Brain microvascular endothelial cell (primary cell): ENCODE data around the gene GRIK3.

Source experiments
- DNase-seq: peaks from one replicate; pipeline ENCODE4 v3.0.0-alpha.2; 2020
- H3K27ac ChIP-seq: fragments of 250-450 bp; sonication (Bioruptor Pico); 2 replicates; pipeline ENCODE4 v1.5.1; 2020; ENCODE audit warnings: mild to moderate bottlenecking, moderate library complexity
- H3K27me3 ChIP-seq: fragments of 250-450 bp; sonication (Bioruptor Pico); replicated peaks from 2 replicates; pipeline ENCODE4 v1.5.1; 2020; ENCODE audit warnings: mild to moderate bottlenecking
- H3K36me3 ChIP-seq: fragments of 250-450 bp; sonication (Bioruptor Pico); replicated peaks from 2 replicates; pipeline ENCODE4 v1.5.1; 2020; ENCODE audit warnings: mild to moderate bottlenecking
- H3K4me3 ChIP-seq: 2 replicates; pipeline ENCODE4 v1.5.1; 2011; ENCODE audit warnings: low read depth, mild to moderate bottlenecking, control low read depth, low read length, moderate library complexity
- CTCF ChIP-seq: IDR thresholded peaks from 2 replicates; pipeline ENCODE4 v1.5.1; 2011; ENCODE audit warnings: low read depth, mild to moderate bottlenecking, moderate library complexity, low read length, control low read depth, inconsistent platforms; ENCODE audit errors: missing control alignments
- in situ Hi-C: cut with HindIII; loops from 2 replicates; pipeline ENCODE4 v1.10.0; 2017; ENCODE audit warnings: low sequenced_read_pairs, low pct_ligation_motif_present

Gene GRIK3

DNA sequence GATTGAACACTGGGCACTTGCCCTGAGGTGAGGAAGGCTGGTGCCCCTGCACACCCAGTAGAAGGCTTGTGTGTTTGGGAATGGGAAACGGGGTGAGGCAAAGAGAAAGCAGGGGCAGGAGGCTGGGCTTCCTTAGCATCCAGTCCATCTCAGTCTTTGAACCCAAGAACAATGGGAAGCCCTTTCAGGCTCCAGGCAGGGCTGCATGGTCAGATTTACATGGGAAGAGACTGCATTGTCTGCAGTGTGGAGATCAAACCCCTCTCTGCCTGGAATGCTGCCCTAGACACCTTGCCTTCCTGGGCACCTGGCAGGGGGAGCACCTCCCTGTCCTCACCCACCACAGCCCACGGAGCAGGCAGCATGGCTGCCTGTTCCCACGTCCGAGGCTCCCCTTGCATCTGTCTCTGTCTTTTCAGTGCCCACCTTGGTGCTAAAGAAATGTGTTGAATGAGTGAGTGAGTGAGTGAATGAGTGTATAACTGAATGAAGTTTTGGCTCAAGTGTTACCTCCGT is 268.5 kb downstream of the GRIK3 start:
- H3K27ac ChIP-seq: no peak overlapping the region
- DNase-seq: no peak
- no peak for TF ChIP-seq CTCF
- no peaks in the 10 kb centered on the region for H3K36me3 ChIP-seq
- no peak overlapping the region for H3K4me3 ChIP-seq
- H3K27me3 ChIP-seq: no peaks in the 10 kb centered on the region
- in situ Hi-C loops: no loop called here

DNA sequence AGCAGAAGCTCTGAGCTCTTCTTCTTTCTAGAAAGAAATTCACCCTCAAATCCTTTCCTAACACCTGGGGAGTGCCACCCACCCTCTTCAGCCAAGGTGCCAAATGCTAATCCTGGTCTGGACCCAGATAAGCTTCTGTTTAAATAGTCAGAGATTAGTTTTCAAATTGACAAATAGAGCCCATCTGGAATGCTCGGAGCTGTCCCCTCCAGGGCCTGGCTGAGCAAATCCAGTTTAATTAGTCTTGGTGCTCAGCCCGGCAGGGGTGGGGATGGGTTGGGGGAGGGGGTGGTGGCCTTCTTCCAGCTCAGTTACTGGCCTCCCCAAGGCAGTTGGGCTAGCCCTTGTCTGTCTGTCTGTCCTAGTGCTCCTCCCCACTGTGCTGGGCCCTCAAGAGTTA is 269.5 kb downstream of the GRIK3 start:
- Histone ChIP-seq H3K27me3 (no peaks in the 10 kb centered on the region), H3K36me3 (no peaks in the 10 kb centered on the region), H3K27ac (no peak overlapping the region), H3K4me3 (no peak overlapping the region)
- in situ Hi-C loops: no loop called here
- no peak for DNase-seq
- no peak for TF ChIP-seq CTCF

GRCh38 chr1:36763771-36764170 is 270.5 kb downstream of the GRIK3 start:
- H3K27me3 ChIP-seq: no peaks in the 10 kb centered on the region
- in situ Hi-C loops: no loop called here
- H3K27ac ChIP-seq: no peak overlapping the region
- no peak overlapping the region for H3K4me3 ChIP-seq
- TF ChIP-seq CTCF: no peak
- no peak for DNase-seq
- no peaks in the 10 kb centered on the region for H3K36me3 ChIP-seq

DNA sequence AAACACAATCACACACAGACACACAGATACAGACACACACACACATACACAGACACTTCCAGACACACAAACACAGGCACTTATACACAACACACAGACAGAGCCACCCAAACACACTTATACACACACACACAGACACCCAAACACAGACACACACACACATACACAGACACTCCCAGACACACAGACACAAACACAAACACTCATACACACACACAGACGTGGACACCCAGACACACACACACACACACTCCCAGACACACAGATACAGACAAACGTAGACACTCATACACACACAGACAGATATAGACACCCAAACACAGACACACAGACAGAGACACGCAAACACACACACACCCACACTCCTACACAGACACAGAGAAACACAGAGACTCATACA is 272.1 kb downstream of the GRIK3 start:
- H3K4me3 ChIP-seq: no peak overlapping the region
- TF ChIP-seq CTCF: no peak
- no peaks in the 10 kb centered on the region for H3K36me3 ChIP-seq
- no peak overlapping the region for H3K27ac ChIP-seq
- in situ Hi-C loops: no loop called here
- no peak for DNase-seq
- H3K27me3 ChIP-seq: no peaks in the 10 kb centered on the region

- H3K27me3 ChIP-seq: no peaks in the 10 kb centered on the region
- H3K36me3 ChIP-seq: no peaks in the 10 kb centered on the region
- no peak for DNase-seq
- in situ Hi-C loops: no loop called here
- TF ChIP-seq CTCF: no peak
- H3K27ac ChIP-seq: no peak overlapping the region
- no peak overlapping the region for H3K4me3 ChIP-seq
Measured at GRCh38 chr1:36761113-36761512, 273.2 kb downstream of the GRIK3 start.

GRCh38 chr1:36760081-36760480 is 274.2 kb downstream of the GRIK3 start:
- no peaks in the 10 kb centered on the region for H3K27me3 ChIP-seq
- H3K36me3 ChIP-seq: no peaks in the 10 kb centered on the region
- H3K27ac ChIP-seq: no peak overlapping the region
- in situ Hi-C loops: no loop called here
- TF ChIP-seq CTCF: no peak
- H3K4me3 ChIP-seq: no peak overlapping the region
- DNase-seq: no peak
